HG03159 (cell line): ENCODE data around the gene POC1A.

ENCODE experiments used
- ATAC-seq: cut with Tn5 transposase; IDR thresholded peaks from one replicate; pipeline ENCODE4 v1.9.1; 2021; ENCODE audit warnings: mild to moderate bottlenecking, moderate library complexity; ENCODE audit not compliant: unreplicated experiment

The POC1A gene

GRCh38 chr3:52070724-52071621, 83.2 kb downstream of the POC1A start:
- ATAC-seq = no peak

GRCh38 chr3:52069855-52070254, 84.4 kb downstream of the POC1A start:
- ATAC-seq = no peak

- no peak for ATAC-seq
These were observed 85.1 kb downstream of the POC1A start for GRCh38 chr3:52069135-52069534.

GRCh38 chr3:52068730-52069129, 85.5 kb downstream of the POC1A start:
- ATAC-seq = no peak

- no peak for ATAC-seq
These were observed 86.1 kb downstream of the POC1A start for GRCh38 chr3:52068055-52068571.

- no peak for ATAC-seq
These were observed 86.7 kb downstream of the POC1A start for GRCh38 chr3:52067526-52067925.

GRCh38 chr3:52067046-52067445, 87.2 kb downstream of the POC1A start:
- no peak for ATAC-seq

- ATAC-seq = no peak
These were observed 88.9 kb downstream of the POC1A start for GRCh38 chr3:52065264-52065756.

GRCh38 chr3:52064561-52064960, 89.7 kb downstream of the POC1A start:
- ATAC-seq = no peak

- ATAC-seq = no peak
These were observed 91.0 kb downstream of the POC1A start for GRCh38 chr3:52063026-52063723.

- ATAC-seq = no peak
These were observed 91.7 kb downstream of the POC1A start for GRCh38 chr3:52062505-52062904.

GRCh38 chr3:52061121-52061910, 92.9 kb downstream of the POC1A start:
- ATAC-seq = no peak

GRCh38 chr3:52059781-52060180, 94.4 kb downstream of the POC1A start:
- no peak for ATAC-seq

- no peak for ATAC-seq
These were observed 96.3 kb downstream of the POC1A start for GRCh38 chr3:52057812-52058495.

GRCh38 chr3:52056968-52057811, 97.0 kb downstream of the POC1A start:
- ATAC-seq = peak; percentile 70

GRCh38 chr3:52056521-52056967, 97.7 kb downstream of the POC1A start, which contains the start of gene DUSP7:
TSS of gene DUSP7 (minus strand) at chr3:52056571. CDS start at chr3:52056366, 205 bp downstream.
- ATAC-seq = peak; percentile 30

GRCh38 chr3:52055537-52056351, 98.5 kb downstream of the POC1A start:
- ATAC-seq = peak; percentile 14
